Measurements from ENCODE around the gene TBX6.

GRCh38 chr16:30040221-30040620 lies 51.5 kb downstream of the TBX6 start:
- TF ChIP-seq ESRRG (CRISPR knock-in tag; IDR thresholded peaks at IDR 0.05) = no peak
- TF ChIP-seq TOX (CRISPR knock-in tag; IDR thresholded peaks at IDR 0.05; ENCODE audit: borderline replicate concordance) = no peak
